SU-DHL-6 (cell line): Measurements from ENCODE around the gene TNS3.

Experiments
- H2AFZ ChIP-seq: fragments of 200-600 bp; sonication (generic); 2 replicates; pipeline ENCODE4 v1.6.1; 2014; ENCODE audit warnings: low read depth, mild to moderate bottlenecking, moderate library complexity, mixed read lengths, antibody characterized with exemption, low read length; ENCODE audit not compliant: severe bottlenecking
- H3F3A ChIP-seq: fragments of 200-600 bp; shearing (Covaris generic); 2 replicates; pipeline ENCODE4 v1.6.0; 2016; ENCODE audit warnings: antibody characterized with exemption, mild to moderate bottlenecking; ENCODE audit not compliant: insufficient read depth
- H3K27ac ChIP-seq: fragments of 200-600 bp; sonication (generic); 2 replicates; pipeline ENCODE4 v1.5.1; 2016; ENCODE audit warnings: low read depth, mild to moderate bottlenecking, low read length, moderate library complexity, mixed read lengths
- H3K27me3 ChIP-seq: fragments of 200-600 bp; sonication (generic), shearing (Covaris generic); 2 replicates; pipeline ENCODE4 v1.6.0; 2014; ENCODE audit warnings: mild to moderate bottlenecking, low read length
- H3K36me3 ChIP-seq: fragments of 200-600 bp; sonication (generic); 2 replicates; pipeline ENCODE4 v1.6.1; 2014; ENCODE audit warnings: mild to moderate bottlenecking, low read length, mixed read lengths
- H3K4me2 ChIP-seq: fragments of 300-600, 200-600 bp; shearing (Covaris generic), sonication (generic); 2 replicates; pipeline ENCODE4 v1.6.0; 2014; ENCODE audit warnings: low read length, low read depth, mild to moderate bottlenecking; ENCODE audit not compliant: poor library complexity, severe bottlenecking
- H3K4me3 ChIP-seq: fragments of 200-600 bp; sonication (generic); 2 replicates; pipeline ENCODE4 v1.5.1; 2014; ENCODE audit warnings: antibody characterized with exemption, low read length, mild to moderate bottlenecking, mixed read lengths; ENCODE audit not compliant: insufficient read depth, poor library complexity, severe bottlenecking
- H3K79me2 ChIP-seq: fragments of 200-600 bp; sonication (generic); 2 replicates; pipeline ENCODE4 v1.6.1; 2014; ENCODE audit warnings: mild to moderate bottlenecking, low read length, moderate library complexity; ENCODE audit not compliant: insufficient read depth
- H3K9ac ChIP-seq: fragments of 200-600 bp; sonication (generic); 2 replicates; pipeline ENCODE4 v1.7.0; 2014; ENCODE audit warnings: mild to moderate bottlenecking, low read length
- H3K9me2 ChIP-seq: fragments of 200-600 bp; sonication (generic); replicated peaks from 2 replicates; pipeline ENCODE4 v1.6.1; 2014; ENCODE audit warnings: low read length; ENCODE audit not compliant: insufficient read depth
- H3K9me3 ChIP-seq: fragments of 200-600 bp; sonication (generic); 2 replicates; pipeline ENCODE4 v1.6.1; 2014; ENCODE audit warnings: low read length, mixed read lengths; ENCODE audit not compliant: insufficient read depth
- H4K20me1 ChIP-seq: fragments of 200-600 bp; sonication (generic); 2 replicates; pipeline ENCODE4 v1.6.1; 2014; ENCODE audit warnings: low read depth, mild to moderate bottlenecking, antibody characterized with exemption, low read length, moderate library complexity, mixed read lengths
- EZH2phosphoT487 ChIP-seq: fragments of 200-600 bp; sonication (generic), shearing (Covaris generic); conservative IDR thresholded peaks from 2 replicates; pipeline ENCODE4 v1.6.1; 2018; ENCODE audit warnings: mild to moderate bottlenecking, antibody characterized with exemption, low read length, moderate library complexity, mixed read lengths
- TF ChIP-seq, protein P1 (sequence below): fragments of 200-600 bp; sonication (generic); IDR thresholded peaks from one replicate; pipeline ENCODE4 v1.5.1; 2017; ENCODE audit warnings: antibody characterized with exemption, mild to moderate bottlenecking, low read length, moderate library complexity; ENCODE audit not compliant: insufficient read depth, poor library complexity, severe bottlenecking

TNS3 gene

DNA sequence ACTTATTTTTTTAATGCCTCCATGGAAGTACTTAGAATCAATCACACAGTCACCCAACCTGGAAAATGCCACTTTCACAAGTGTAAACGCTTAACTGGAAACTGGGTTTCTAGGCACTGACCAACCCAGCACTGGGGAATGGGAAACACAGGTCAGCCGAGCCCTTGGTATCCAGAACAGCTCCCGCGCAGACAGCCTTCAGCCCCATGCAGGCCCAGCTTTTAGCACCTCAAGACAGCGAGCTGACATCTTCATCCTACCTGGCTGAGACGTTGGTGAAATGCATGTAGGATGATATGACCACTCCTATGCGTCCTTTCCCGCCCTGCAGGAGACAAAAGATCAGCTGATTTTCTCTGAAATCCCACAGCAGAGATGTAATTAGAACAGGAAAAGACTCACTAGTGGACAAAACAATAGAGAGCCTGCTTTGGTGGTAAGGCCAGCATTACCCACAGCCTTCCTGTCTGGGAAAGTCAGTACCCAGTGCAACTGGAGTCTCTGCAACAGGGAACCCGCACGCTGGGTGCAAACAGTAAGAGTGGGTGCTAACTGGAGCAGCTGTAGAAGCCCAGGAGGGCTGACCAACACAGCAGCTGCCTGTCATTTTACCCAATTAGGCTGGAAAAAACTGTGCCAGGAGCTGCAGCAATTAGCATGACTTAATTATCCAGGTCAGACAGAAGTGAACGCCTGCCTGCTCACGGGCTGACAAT lies 153.7 kb downstream of the TNS3 start:
- Histone ChIP-seq H3K4me2 (no peak overlapping the region), H3F3A (no peaks in the 10 kb centered on the region), H3K27me3 (no peaks in the 10 kb centered on the region), H2AFZ (no peak overlapping the region), H3K27ac (no peak overlapping the region), H3K36me3 (no peaks in the 10 kb centered on the region), H3K9me2 (no peaks in the 10 kb centered on the region), H4K20me1 (no peaks in the 10 kb centered on the region), H3K9ac (no peak overlapping the region), H3K9me3 (no peaks in the 10 kb centered on the region), H3K4me3 (no peak overlapping the region), H3K79me2 (no peaks in the 10 kb centered on the region)
- TF ChIP-seq, protein P1, sequence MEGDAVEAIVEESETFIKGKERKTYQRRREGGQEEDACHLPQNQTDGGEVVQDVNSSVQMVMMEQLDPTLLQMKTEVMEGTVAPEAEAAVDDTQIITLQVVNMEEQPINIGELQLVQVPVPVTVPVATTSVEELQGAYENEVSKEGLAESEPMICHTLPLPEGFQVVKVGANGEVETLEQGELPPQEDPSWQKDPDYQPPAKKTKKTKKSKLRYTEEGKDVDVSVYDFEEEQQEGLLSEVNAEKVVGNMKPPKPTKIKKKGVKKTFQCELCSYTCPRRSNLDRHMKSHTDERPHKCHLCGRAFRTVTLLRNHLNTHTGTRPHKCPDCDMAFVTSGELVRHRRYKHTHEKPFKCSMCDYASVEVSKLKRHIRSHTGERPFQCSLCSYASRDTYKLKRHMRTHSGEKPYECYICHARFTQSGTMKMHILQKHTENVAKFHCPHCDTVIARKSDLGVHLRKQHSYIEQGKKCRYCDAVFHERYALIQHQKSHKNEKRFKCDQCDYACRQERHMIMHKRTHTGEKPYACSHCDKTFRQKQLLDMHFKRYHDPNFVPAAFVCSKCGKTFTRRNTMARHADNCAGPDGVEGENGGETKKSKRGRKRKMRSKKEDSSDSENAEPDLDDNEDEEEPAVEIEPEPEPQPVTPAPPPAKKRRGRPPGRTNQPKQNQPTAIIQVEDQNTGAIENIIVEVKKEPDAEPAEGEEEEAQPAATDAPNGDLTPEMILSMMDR: no peak
- TF ChIP-seq EZH2phosphoT487: no peak

DNA sequence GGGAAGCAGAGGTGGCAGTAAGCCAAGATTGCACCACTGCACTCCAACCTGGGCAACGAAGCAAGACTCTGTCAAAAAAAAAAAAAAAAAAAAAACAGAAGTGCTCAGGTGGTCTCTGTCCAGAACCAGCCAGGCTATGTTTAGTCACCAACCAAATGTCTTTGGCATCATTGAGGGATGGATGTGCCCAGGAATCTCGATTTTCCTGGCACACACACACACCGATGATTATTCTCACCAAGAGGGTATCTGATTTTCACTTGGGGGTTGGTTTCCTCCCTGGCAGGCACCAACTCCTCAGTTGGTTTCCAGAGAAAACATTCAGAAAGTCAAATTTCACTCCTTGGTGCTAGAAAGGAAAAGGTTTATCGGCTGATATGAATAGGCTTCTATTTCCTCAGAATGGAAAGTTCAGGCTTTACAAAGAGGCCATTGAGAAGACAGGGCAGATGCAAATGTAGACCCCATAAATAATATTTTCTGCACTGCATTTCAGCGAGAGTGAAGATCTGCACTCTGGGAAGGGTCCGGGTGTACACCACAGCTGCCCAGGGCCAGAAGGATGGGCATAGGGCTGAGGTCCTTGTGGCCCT lies 154.8 kb downstream of the TNS3 start:
- Histone ChIP-seq H3K79me2 (no peaks in the 10 kb centered on the region), H3K4me3 (no peak overlapping the region), H3K27me3 (no peaks in the 10 kb centered on the region), H2AFZ (no peak overlapping the region), H3K36me3 (no peaks in the 10 kb centered on the region), H3K9me3 (no peaks in the 10 kb centered on the region), H3F3A (no peaks in the 10 kb centered on the region), H3K4me2 (no peak overlapping the region), H4K20me1 (no peaks in the 10 kb centered on the region), H3K9me2 (no peaks in the 10 kb centered on the region), H3K9ac (no peak overlapping the region), H3K27ac (no peak overlapping the region)
- TF ChIP-seq EZH2phosphoT487: no peak
- TF ChIP-seq, protein P1: no peak

DNA sequence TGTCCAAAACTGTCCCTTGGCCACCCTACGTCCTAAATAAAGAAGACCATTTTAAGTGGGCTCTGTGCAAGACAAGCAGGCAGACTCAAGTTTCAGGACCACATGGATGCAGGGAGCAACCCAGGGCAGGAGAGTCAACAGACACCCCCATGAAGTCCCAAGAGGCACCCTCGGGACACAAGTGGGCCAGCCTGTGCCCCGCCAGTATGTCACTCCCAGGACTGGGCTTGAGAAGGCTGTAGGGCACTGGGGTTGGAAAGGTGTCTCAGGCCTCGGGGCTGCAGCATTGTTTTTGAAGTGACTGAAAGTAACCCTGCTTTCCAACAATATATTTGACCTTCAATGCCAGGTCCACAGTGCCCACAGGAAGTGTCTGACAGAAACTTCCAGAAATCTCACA lies 157.4 kb downstream of the TNS3 start:
- no peak overlapping the region for H3K27ac ChIP-seq

More for the DNA sequence above, 157.4 kb downstream of the TNS3 start:
- H4K20me1 ChIP-seq: no peaks in the 10 kb centered on the region
- H3F3A ChIP-seq: no peaks in the 10 kb centered on the region
- TF ChIP-seq EZH2phosphoT487: no peak
- TF ChIP-seq, protein P1: no peak
- no peaks in the 10 kb centered on the region for H3K9me3 ChIP-seq
- H3K9ac ChIP-seq: no peak overlapping the region
- H3K36me3 ChIP-seq: no peaks in the 10 kb centered on the region
- H2AFZ ChIP-seq: no peak overlapping the region
- no peaks in the 10 kb centered on the region for H3K27me3 ChIP-seq
- H3K4me3 ChIP-seq: no peak overlapping the region
- H3K79me2 ChIP-seq: no peaks in the 10 kb centered on the region
- H3K9me2 ChIP-seq: no peaks in the 10 kb centered on the region
- no peak overlapping the region for H3K4me2 ChIP-seq
